ENCODE data around the gene SLIT1. TPM values are rescaled to one million over a fixed set of nuclear protein-coding genes. Genes with fewer than 3 reads are reported as not detected.

SLIT1 gene
- total and polyA plus RNA-seq, 7 donors = 0.04 to 0.30 (median 0.08) TPM

GRCh38 chr10:97096261-97097083 is 89.3 kb downstream of the SLIT1 start:
- H3K4me1 ChIP-seq = peaks cover 17% of the 10 kb centered on the region
- ATAC-seq (peak; percentile 46 to 93 (median 76)), DNase-seq (peak in 1 of 2 donors; percentile 60)
- intact Hi-C loops (cut with DNase I) = no loop called here
- H3K36me3 ChIP-seq (ENCODE audit: insufficient read depth in 1 of 2, low read depth in 1 of 2) = no peaks in the 10 kb centered on the region
- H3K27ac ChIP-seq = peak overlapping the region; percentile 16
- H3K27me3 ChIP-seq (ENCODE audit: insufficient read depth in 3 of 3, low read length in 2 of 3) = no peaks in the 10 kb centered on the region
- H3K9me3 ChIP-seq = no peaks in the 10 kb centered on the region
- WGBS, 3 donors = 14 to 19% (median 18%) methylated on average over 23 of the region's 23 CpGs
- peak overlapping the region; percentile 39 for H3K4me3 ChIP-seq
- TF ChIP-seq CTCF (IDR thresholded peaks at IDR 0.05) = no peak

DNA sequence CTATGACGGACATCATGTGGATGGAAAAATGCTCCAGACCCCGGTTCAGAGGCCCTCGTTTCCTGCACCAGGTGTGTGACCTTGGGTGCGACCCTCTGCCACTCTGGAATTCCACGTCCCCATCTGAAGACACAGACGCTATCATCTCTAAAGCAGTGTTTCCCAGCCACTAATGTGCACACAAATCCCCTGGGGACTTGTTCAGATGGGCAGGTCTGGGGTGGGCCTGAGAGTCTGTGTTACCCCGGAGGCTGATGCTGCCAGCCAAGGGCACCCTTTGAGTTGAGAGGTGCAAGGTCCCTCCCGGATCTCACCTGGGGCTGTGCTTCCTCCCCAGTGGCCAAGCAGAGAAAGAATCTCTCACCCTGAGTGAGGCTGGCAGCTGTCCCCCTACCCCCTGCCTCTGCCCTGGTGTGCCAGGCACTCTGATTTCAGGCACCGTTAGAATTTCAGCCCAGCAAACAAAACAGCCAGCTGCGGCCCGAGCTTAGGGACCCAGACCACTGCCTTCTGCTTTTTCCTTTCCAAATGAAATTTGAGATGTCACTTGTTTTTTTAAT is 90.0 kb downstream of the SLIT1 start:
- ATAC-seq (peak; percentile 40 to 67 (median 52)), DNase-seq (no peak)
- H3K4me1 ChIP-seq = peaks cover 17% of the 10 kb centered on the region
- no peak overlapping the region for H3K27ac ChIP-seq
- no peaks in the 10 kb centered on the region for H3K27me3 ChIP-seq (ENCODE audit: insufficient read depth in 3 of 3, low read length in 2 of 3)
- peak overlapping the region; percentile 39 for H3K4me3 ChIP-seq
- intact Hi-C loops (cut with DNase I) = no loop called here
- TF ChIP-seq CTCF (IDR thresholded peaks at IDR 0.05) = no peak
- H3K36me3 ChIP-seq (ENCODE audit: insufficient read depth in 1 of 2, low read depth in 1 of 2) = no peaks in the 10 kb centered on the region
- H3K9me3 ChIP-seq = no peaks in the 10 kb centered on the region
- 12 to 18% (median 16%) methylated on average over 11 of the region's 11 CpGs for WGBS, 3 donors

- peaks cover 5% of the 10 kb centered on the region for H3K4me1 ChIP-seq
- 81 to 87% (median 83%) methylated on average over 9 of the region's 9 CpGs for WGBS, 3 donors
- no peaks in the 10 kb centered on the region for H3K36me3 ChIP-seq (ENCODE audit: insufficient read depth in 1 of 2, low read depth in 1 of 2)
- no peak overlapping the region for H3K4me3 ChIP-seq
- intact Hi-C loops (cut with DNase I) = no loop called here
- no peaks in the 10 kb centered on the region for H3K9me3 ChIP-seq
- peaks cover 0 to 2% (median 0%) of the 10 kb centered on the region in 3 donors for H3K27me3 ChIP-seq (ENCODE audit: insufficient read depth in 3 of 3, low read length in 2 of 3)
- ATAC-seq = no peak
- H3K27ac ChIP-seq = no peak overlapping the region
- no peak for DNase-seq
- no peak for TF ChIP-seq CTCF (IDR thresholded peaks at IDR 0.05)
Observed at GRCh38 chr10:97090644-97091043, 95.1 kb downstream of the SLIT1 start.

DNA sequence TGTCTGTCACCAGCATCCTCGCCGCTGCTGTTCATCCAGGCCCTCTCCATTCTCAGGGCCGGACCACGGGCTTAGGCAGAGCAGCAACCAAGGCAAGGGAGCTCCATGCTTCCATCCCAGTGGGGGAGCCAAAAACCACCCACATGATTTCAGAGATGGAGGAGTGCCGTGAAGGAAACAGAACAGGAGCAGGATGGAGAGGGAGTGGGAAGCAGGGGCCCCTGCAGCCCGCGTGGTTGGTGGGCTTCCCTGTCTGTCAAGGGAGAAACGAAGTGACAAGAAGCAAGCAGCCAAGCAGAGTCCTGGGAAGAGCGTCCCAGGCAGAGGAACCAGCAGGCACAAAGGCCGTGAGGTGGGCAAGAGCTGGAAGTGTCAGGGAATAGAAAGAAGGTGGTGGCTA is 95.7 kb downstream of the SLIT1 start:
- peaks cover 0 to 2% (median 0%) of the 10 kb centered on the region in 3 donors for H3K27me3 ChIP-seq (ENCODE audit: insufficient read depth in 3 of 3, low read length in 2 of 3)
- no peak for DNase-seq
- no peaks in the 10 kb centered on the region for H3K9me3 ChIP-seq
- H3K4me3 ChIP-seq = no peak overlapping the region
- WGBS, 3 donors = 74 to 81% (median 74%) methylated on average over 10 of the region's 10 CpGs
- H3K4me1 ChIP-seq = no peaks in the 10 kb centered on the region
- no peak overlapping the region for H3K27ac ChIP-seq
- intact Hi-C loops (cut with DNase I) = no loop called here
- H3K36me3 ChIP-seq (ENCODE audit: insufficient read depth in 1 of 2, low read depth in 1 of 2) = no peaks in the 10 kb centered on the region
- TF ChIP-seq CTCF (IDR thresholded peaks at IDR 0.05) = no peak
- no peak for ATAC-seq
